HT-29 (cell line): Measurements from ENCODE around the gene ENPP6. TPM values are rescaled to one million over a fixed set of nuclear protein-coding genes. Genes with fewer than 3 reads are reported as not detected.

Source experiments
- DNase-seq: peaks from one replicate; pipeline ENCODE4 v3.0.0-alpha.2; 2015; ENCODE audit warnings: low spot score
- total RNA-seq: library from RNA; depleted of rRNA; stranded (reverse); fragments of >200 nt; shearing (Covaris generic); gene quantifications from 2 replicates; pipeline ENCODE4 v1.2.3, GENCODE V29; 2014

Gene ENPP6
- total RNA-seq, 1 experiment from 2014 or later: not detected

DNA sequence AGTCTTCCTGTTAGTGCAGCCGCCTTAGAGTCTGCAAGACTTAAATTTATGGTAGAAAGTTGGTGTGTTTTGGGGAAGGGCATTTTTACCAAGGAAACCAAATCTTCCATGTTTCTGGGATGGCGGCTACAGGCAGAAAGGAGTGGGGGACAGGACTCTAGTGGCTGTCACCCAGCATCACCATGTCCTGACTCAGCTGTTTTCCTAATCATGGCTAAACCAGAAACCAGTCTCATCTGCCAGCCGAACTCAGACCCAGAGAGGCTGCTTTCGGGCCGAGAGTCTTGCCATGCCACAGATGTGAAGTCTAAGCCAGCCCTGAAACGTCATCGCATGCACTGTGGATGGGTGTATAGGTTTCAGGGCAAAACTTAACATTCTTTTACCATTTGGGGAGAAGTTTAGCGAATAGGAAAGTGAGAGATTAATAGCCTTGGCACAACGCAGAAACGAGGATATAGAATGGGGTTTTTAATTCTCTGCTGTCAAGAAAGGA lies 109.6 kb downstream of the ENPP6 start:
- no peak for DNase-seq

GRCh38 chr4:184104419-184105101 lies 113.1 kb downstream of the ENPP6 start:
- no peak for DNase-seq

GRCh38 chr4:184103527-184104264 lies 114.0 kb downstream of the ENPP6 start:
- DNase-seq: no peak

DNA sequence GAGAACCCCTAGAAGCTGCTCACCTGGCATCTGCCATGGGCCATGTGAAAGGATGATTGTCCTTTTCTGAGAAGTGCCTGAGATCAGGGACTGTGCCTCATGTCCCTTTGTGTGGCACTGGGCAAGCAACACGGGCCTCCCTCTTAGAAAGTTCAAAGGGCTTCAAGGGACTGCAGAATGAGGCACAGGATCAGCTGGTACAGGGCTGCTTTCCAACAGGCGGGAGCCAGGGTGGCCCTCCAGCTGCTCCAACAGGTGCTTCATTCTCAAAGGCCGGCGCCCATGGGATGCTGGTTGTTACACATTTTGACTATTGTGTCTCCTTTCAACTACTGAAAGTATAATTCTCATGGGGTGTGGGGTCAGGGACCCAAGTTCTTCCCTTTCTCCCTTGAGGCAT lies 114.7 kb downstream of the ENPP6 start:
- DNase-seq: no peak

DNA sequence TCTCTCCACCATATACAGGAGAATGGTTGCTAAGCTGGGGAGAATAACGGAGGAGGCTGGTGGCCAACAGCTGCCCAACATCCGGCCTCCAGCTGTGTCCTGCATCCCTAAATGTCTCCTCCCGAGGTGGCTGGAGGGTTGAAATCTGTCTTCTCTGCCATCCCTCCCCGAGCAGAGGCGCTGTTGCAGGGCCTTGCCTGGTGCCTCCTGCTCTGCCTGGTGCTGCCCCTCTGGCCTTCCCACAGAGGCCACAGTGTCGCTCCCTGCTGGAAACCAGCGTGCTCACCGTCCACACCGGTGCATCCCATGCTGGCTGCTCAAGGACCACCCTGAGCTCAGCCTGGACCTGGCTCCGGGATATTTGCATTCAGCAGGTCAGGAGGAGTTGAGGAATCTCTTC lies 115.2 kb downstream of the ENPP6 start:
- no peak for DNase-seq

- no peak for DNase-seq
Measured at GRCh38 chr4:184101711-184102110, 116.0 kb downstream of the ENPP6 start.

- peak; percentile 43 for DNase-seq
Measured at GRCh38 chr4:184100297-184100885, 117.3 kb downstream of the ENPP6 start.

DNA sequence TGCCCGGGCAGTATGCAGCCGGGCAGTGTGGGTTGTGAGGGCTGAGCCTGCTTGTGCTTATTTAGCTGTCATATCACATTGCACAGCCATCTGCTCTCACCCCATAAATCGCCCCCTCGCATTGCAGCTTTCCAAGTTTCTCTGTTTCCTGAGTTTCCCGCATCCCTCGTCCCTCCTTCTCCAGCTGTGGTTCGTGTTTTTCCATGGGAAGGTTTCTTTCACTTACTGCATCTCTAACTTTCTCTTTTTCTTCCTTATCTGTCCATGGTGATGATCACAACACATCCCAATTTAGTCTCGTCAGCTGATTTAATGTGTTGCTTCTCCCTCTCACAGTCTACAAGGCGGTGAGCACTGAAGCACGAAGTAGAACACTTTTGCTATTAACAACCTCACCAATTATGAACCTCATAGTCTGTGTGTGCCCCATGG lies 118.1 kb downstream of the ENPP6 start:
- DNase-seq: no peak

DNA sequence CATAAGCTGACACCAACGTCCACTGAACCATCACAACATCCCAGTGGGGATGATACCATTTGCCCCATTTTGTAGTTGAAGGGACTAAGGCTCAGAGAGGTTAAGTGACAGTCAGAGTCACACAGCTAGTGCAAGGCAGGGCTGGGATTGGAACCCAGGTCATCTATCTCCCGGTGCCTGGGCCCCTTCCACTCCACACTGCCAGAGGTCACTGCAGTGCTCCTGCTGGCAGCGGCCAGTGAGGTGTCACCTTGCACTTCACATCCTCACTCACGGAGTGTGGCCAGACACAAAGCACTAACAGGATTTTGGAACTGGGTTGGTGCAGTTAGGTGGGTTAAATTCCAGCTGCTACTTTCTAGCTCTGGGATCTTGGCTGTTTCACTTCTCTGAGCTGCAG lies 118.7 kb downstream of the ENPP6 start:
- DNase-seq: no peak

DNA sequence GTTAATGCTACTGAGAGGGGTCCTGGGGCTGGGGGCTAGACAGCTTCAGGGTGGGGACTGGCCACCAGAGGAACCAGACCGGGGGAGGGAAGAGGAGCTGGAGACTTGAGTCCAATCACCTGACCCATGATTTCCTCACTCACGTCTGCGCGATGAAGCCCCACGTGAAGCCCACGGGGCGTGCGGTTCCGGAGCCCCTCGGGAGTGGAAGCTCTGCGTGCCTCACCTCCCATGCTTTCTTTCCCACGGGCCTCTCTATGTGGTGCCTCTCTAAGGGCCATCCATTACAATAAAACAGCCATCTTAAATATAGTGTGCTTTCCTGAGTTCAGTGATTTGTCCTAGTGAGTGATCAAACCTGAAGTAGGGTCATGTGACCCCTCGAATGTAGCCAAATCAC lies 119.9 kb downstream of the ENPP6 start:
- DNase-seq: no peak

- no peak for DNase-seq
Measured at GRCh38 chr4:184097241-184097605, 120.5 kb downstream of the ENPP6 start.

DNA sequence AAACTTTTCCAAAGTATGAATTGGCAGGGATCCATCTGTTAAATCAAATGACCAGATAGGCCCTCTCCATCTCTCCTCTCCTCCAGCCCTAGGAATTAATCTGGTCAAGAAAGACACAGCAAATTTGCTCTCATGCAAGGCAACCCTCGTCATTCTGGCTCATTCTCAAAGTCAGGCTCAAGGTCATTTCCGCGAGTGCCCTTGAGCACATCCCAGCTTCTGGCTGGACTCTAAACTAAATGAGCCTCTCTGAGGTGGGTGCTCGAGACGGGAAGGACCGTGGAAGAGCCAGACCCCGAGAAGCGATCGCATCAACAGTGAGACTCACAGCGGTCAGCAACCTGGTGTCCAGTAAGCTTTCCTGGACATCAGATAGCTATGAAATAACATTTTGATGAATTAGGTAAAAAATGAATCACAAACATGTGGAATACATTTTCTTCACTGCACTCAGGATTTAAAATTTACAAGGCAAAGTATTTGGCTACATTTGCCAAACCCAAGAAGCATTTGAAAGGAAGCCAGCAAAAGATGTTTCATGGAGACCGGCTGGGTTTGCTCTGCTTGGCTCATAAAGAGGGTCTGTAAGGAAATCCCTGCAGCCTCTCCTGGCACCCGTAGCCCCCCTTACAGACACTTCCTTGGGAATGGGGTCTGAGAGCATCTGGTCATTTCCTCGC lies 121.0 kb downstream of the ENPP6 start:
- DNase-seq: no peak

GRCh38 chr4:184094532-184095159 lies 123.0 kb downstream of the ENPP6 start:
- no peak for DNase-seq

- DNase-seq: no peak
Measured at GRCh38 chr4:184091986-184092385, 125.7 kb downstream of the ENPP6 start.

- DNase-seq: no peak
Measured at GRCh38 chr4:184090571-184090970, 127.1 kb downstream of the ENPP6 start.

- DNase-seq: no peak
Measured at GRCh38 chr4:184080674-184081073, 137.0 kb downstream of the ENPP6 start.

GRCh38 chr4:184074677-184075388 lies 142.8 kb downstream of the ENPP6 start:
- DNase-seq: no peak

DNA sequence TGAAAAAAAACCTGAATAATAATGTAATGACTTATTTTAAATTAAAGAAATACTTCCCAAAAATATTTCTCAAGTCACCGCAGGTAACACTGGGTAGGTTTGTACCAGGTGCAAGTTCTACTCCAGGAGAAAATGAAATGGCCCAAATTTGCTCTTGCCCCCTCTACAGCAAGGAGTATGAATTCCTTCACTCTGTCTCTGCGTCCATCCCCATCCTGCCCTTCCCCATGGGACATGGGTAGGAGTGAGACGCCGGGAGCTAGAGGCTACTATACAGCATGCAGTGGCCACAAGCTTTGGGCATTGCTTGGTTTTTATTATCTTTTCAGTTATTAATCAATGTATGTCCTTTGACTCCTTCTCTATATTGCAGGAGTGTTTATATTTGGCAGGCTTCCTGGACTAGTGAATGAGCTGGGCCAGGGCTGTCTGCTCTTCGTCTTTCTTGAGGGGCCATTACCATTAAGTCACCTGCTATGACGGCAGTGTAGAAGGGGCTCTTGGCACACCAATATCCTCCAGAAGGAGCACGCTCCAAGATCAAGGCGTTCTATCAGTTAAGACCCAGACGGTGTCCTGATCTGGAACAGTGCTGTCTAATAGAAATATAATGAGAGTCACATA lies 149.6 kb downstream of the ENPP6 start:
- DNase-seq: no peak

DNA sequence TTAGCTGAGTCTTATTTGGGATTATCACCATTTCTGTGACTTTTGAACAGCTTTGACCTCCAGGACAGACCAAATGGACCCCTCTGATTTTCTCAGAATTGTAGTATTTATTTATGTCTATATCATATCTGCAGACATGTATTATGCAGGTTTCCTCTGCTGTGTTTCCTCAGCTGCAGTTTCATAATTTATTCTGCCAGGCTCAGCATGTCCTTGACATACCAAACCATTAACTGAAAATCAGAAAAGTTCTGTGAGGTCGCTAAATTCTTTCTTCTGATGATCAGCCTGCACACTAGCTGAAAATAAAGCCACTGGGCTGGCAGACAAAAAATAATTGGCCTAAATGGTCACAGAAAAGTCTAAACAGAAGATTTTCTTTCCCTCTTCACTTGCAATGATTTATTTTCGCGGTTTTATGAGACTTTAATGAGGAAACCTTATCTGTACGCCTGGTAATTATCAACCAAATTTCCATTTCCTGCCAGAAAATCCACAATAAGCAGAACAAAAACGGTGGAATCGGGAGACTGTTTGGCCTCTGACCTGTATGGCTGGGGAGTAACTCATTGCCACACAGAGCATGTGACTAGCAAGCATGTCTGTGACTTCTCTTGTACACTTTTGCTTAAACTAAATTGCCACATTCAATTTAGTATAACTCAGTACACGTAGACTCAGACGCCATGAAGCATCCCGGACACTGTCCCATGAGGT lies 150.9 kb downstream of the ENPP6 start:
- no peak for DNase-seq

DNA sequence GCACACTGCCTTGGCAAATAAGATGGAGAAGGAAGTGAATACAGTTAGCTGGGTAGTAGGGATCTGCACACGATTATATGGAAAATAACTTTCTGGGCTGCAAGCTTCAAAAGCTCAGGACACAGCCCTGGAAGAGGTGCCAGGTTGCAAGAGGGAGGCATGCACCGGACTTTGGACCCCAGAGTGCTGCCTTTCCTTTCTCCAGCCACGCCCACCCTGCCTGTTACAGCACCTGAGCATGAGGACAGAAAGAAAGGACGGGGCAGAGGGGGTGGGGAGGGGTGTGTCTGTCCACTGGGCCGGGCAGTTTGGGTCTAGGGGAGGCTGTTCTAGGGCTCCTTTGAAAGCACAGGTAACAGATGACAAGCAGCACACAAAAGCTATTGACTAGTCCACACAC lies 152.8 kb downstream of the ENPP6 start:
- peak; percentile 6 for DNase-seq
